ENCODE results near the gene CHM.
"Not testable (repeated sequence)": the region's sequence is repeated elsewhere in the genome, so short reads cannot be mapped to it uniquely, and the experiment has no call there.

Gene CHM

DNA sequence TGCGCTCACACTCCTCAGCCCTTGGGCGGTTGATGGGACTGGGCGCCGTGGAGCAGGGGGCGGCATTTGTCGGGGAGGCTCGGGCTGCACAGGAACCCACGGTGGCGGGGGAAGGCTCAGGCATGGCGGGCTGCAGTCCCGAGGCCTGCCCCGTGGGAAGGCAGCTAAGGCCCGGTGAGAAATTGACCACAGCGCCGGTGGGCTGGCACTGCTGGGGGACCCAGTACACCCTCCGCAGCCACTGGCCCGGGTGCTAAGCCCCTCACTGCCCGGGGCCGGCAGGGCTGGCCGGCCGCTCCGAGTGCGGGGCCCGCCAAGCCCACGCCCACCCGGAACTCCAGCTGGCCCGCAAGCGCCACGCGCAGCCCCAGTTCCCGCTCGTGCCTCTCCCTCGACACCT lies 75.0 kb downstream of the CHM start:
- peaks cover 0 to 24% (median 3%) of the 10 kb centered on the region in 5 donors for H3K36me3 ChIP-seq (ENCODE audit: control insufficient read depth in 5 of 5, insufficient read depth in 5 of 5, low read length in 5 of 5)
- H3K4me1 ChIP-seq (ENCODE audit: control insufficient read depth in 5 of 5, insufficient read depth in 5 of 5, low read length in 5 of 5); H3K9me3 ChIP-seq (ENCODE audit: control insufficient read depth in 5 of 5, low read length in 5 of 5); H3K4me3 ChIP-seq (ENCODE audit: low read depth in 1 of 5, low read length in 5 of 5); H3K27me3 ChIP-seq (ENCODE audit: control insufficient read depth in 5 of 5, insufficient read depth in 4 of 5, low read length in 5 of 5); H3K27ac ChIP-seq (ENCODE audit: low read depth, low read length); H3K9ac ChIP-seq (ENCODE audit: low read length in 5 of 5): not testable (repeated sequence)

DNA sequence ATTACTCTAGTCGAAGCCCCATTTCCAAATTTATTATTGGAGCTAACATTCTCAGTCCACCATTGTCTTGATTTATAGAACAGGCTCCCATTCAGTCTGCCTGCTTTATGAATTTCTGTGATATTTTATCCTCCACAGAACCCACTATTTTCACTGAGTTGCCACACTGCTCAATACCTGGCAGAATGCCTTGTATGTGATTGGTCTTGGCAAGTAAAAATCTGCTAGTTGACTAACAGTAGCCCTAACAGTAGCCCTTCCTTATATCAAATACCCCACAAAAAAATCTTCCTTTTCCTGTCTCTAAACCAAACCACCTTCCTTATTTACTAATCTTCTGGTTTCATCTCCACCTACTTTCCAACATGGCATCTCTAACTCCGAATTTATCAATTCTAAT lies 82.6 kb downstream of the CHM start:
- Histone ChIP-seq H3K4me3 (ENCODE audit: low read depth in 1 of 5, low read length in 5 of 5) (no peak overlapping the region), H3K9me3 (ENCODE audit: control insufficient read depth in 5 of 5, low read length in 5 of 5) (no peaks in the 10 kb centered on the region), H3K27me3 (ENCODE audit: control insufficient read depth in 5 of 5, insufficient read depth in 4 of 5, low read length in 5 of 5) (no peaks in the 10 kb centered on the region), H3K9ac (ENCODE audit: low read length in 5 of 5) (no peak overlapping the region), H3K27ac (ENCODE audit: low read depth, low read length) (no peak overlapping the region), H3K4me1 (ENCODE audit: control insufficient read depth in 5 of 5, insufficient read depth in 5 of 5, low read length in 5 of 5) (peaks cover 0 to 7% (median 3%) of the 10 kb centered on the region in 5 donors), H3K36me3 (ENCODE audit: control insufficient read depth in 5 of 5, insufficient read depth in 5 of 5, low read length in 5 of 5) (peaks cover 0 to 4% (median under 1%) of the 10 kb centered on the region in 5 donors)

DNA sequence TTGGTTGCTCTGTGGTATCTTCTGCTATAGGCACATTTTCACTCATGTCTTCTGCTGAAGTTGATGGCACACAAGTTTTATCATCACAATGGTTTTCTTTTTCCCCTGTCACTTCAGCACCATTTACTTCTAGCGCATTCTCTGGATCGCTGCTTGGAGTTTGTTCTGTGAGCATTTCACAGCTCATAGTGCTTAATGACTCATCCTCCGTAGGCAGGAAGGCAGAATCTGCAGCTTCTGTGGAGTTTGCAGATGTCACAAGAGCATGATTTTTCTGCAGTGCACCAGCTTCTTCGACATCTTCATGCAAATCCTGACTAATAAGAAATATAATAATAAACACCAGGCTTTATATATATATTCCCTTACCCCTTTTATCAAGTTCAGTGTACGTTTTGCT lies 83.6 kb downstream of the CHM start:
- no peak overlapping the region for H3K9ac ChIP-seq (ENCODE audit: low read length in 5 of 5)
- peaks cover 0 to 7% (median 3%) of the 10 kb centered on the region in 5 donors for H3K4me1 ChIP-seq (ENCODE audit: control insufficient read depth in 5 of 5, insufficient read depth in 5 of 5, low read length in 5 of 5)
- H3K27me3 ChIP-seq (ENCODE audit: control insufficient read depth in 5 of 5, insufficient read depth in 4 of 5, low read length in 5 of 5) = no peaks in the 10 kb centered on the region

DNA sequence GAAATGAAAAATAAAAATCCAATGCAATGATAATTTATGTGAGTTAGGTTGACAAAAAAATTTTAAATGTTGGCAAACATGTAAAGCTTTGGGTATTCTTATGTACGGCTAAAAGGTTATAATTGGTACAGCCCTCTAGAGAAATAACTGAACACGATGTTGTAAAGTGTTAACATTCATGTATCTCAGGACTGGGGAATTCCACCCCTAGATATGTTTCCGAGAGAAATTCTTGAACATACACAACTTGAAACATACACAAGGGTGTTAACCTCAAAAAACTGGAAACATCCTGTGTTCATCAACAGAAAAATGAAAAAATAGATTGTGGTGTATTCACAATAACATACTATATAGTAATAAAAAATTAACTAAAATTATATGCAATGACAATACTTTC lies 91.8 kb downstream of the CHM start:
- peaks cover 9 to 22% (median 19%) of the 10 kb centered on the region in 5 donors for H3K36me3 ChIP-seq (ENCODE audit: control insufficient read depth in 5 of 5, insufficient read depth in 5 of 5, low read length in 5 of 5)
- no peak overlapping the region for H3K4me3 ChIP-seq (ENCODE audit: low read depth in 1 of 5, low read length in 5 of 5)
- no peak overlapping the region for H3K9ac ChIP-seq (ENCODE audit: low read length in 5 of 5)
- H3K9me3 ChIP-seq (ENCODE audit: control insufficient read depth in 5 of 5, low read length in 5 of 5) = peaks cover 0 to 13% (median 0%) of the 10 kb centered on the region in 5 donors
- no peak overlapping the region for H3K27ac ChIP-seq (ENCODE audit: low read depth, low read length)
- peaks cover 0 to 4% (median 0%) of the 10 kb centered on the region in 5 donors for H3K27me3 ChIP-seq (ENCODE audit: control insufficient read depth in 5 of 5, insufficient read depth in 4 of 5, low read length in 5 of 5)
- H3K4me1 ChIP-seq (ENCODE audit: control insufficient read depth in 5 of 5, insufficient read depth in 5 of 5, low read length in 5 of 5) = no peaks in the 10 kb centered on the region

More for the DNA sequence above, 83.6 kb downstream of the CHM start:
- Histone ChIP-seq H3K4me3 (ENCODE audit: low read depth in 1 of 5, low read length in 5 of 5) (no peak overlapping the region), H3K36me3 (ENCODE audit: control insufficient read depth in 5 of 5, insufficient read depth in 5 of 5, low read length in 5 of 5) (peaks cover 0 to 4% (median 0%) of the 10 kb centered on the region in 5 donors), H3K27ac (ENCODE audit: low read depth, low read length) (no peak overlapping the region), H3K9me3 (ENCODE audit: control insufficient read depth in 5 of 5, low read length in 5 of 5) (no peaks in the 10 kb centered on the region)

DNA sequence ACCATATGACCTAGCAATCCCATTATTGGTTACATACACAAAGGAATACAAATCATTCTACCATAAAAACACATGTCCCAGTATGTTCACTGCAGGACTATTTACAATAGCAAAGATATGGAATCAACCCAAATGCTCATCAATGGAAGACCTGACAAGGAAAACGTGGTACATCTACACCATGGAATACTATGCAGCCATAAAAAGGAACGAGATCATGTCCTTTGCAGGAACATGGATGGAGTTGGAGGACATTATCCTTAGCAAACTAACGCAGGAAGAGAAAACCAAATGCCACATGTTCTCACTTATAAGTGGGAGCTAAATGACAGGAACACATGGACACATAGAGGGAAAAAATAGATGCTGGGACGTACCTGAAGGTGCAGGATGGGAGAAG lies 102.6 kb downstream of the CHM start:
- H3K27me3 ChIP-seq (ENCODE audit: control insufficient read depth in 5 of 5, insufficient read depth in 4 of 5, low read length in 5 of 5); H3K4me1 ChIP-seq (ENCODE audit: control insufficient read depth in 5 of 5, insufficient read depth in 5 of 5, low read length in 5 of 5); H3K9ac ChIP-seq (ENCODE audit: low read length in 5 of 5); H3K4me3 ChIP-seq (ENCODE audit: low read depth in 1 of 5, low read length in 5 of 5); H3K27ac ChIP-seq (ENCODE audit: low read depth, low read length): not testable (repeated sequence)
- H3K36me3 ChIP-seq (ENCODE audit: control insufficient read depth in 5 of 5, insufficient read depth in 5 of 5, low read length in 5 of 5) = peaks cover 5 to 14% (median 11%) of the 10 kb centered on the region in 5 donors
- H3K9me3 ChIP-seq (ENCODE audit: control insufficient read depth in 5 of 5, low read length in 5 of 5) = peaks cover 0 to 20% (median 12%) of the 10 kb centered on the region in 5 donors

DNA sequence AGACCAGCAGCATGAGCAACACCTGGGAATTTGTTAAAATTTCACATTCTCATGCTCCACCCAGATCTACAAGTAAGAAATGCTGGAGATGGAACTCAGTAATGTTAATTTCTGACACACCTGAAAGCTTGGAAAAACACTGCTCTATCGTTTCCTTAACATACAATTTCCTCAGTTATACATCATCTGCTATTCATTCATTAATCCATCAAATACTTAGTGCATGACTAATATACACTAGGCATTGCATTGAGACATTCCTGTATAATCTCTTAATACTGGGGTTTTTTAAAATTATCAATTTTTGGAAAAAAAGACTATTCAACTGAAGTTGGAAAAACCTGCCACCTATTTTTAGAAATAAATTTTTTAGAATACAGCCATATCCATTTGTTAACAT lies 106.1 kb downstream of the CHM start:
- H3K9me3 ChIP-seq (ENCODE audit: control insufficient read depth in 5 of 5, low read length in 5 of 5) = peaks cover 0 to 16% (median 7%) of the 10 kb centered on the region in 5 donors
- H3K36me3 ChIP-seq (ENCODE audit: control insufficient read depth in 5 of 5, insufficient read depth in 5 of 5, low read length in 5 of 5) = peaks cover 2 to 11% (median 5%) of the 10 kb centered on the region in 5 donors
- H3K4me1 ChIP-seq (ENCODE audit: control insufficient read depth in 5 of 5, insufficient read depth in 5 of 5, low read length in 5 of 5) = no peaks in the 10 kb centered on the region
- H3K27me3 ChIP-seq (ENCODE audit: control insufficient read depth in 5 of 5, insufficient read depth in 4 of 5, low read length in 5 of 5) = peaks cover 0 to 2% (median 0%) of the 10 kb centered on the region in 5 donors
- no peak overlapping the region for H3K27ac ChIP-seq (ENCODE audit: low read depth, low read length)
- no peak overlapping the region for H3K4me3 ChIP-seq (ENCODE audit: low read depth in 1 of 5, low read length in 5 of 5)
- no peak overlapping the region for H3K9ac ChIP-seq (ENCODE audit: low read length in 5 of 5)

DNA sequence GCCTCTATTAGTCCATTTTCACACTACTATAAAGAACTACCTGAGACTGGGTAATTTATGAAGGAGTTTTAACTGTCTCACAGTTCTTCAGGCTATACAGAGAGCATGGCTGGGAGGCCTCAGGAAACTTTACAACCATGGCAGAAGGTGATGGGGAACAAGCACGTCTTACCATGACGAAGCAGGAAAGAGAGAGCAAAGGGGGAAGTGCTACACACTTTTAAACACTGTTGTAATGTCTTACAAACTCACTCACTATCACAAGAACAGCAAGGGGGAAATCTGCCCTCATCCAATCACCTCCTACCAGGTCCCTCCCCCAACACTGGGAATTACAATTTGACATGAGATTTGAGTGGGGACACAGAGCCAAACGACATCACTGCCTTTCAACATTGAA lies 107.4 kb downstream of the CHM start:
- not testable (repeated sequence) for H3K4me1 ChIP-seq (ENCODE audit: control insufficient read depth in 5 of 5, insufficient read depth in 5 of 5, low read length in 5 of 5); H3K27ac ChIP-seq (ENCODE audit: low read depth, low read length); H3K36me3 ChIP-seq (ENCODE audit: control insufficient read depth in 5 of 5, insufficient read depth in 5 of 5, low read length in 5 of 5); H3K9ac ChIP-seq (ENCODE audit: low read length in 5 of 5); H3K9me3 ChIP-seq (ENCODE audit: control insufficient read depth in 5 of 5, low read length in 5 of 5); H3K27me3 ChIP-seq (ENCODE audit: control insufficient read depth in 5 of 5, insufficient read depth in 4 of 5, low read length in 5 of 5); H3K4me3 ChIP-seq (ENCODE audit: low read depth in 1 of 5, low read length in 5 of 5)

DNA sequence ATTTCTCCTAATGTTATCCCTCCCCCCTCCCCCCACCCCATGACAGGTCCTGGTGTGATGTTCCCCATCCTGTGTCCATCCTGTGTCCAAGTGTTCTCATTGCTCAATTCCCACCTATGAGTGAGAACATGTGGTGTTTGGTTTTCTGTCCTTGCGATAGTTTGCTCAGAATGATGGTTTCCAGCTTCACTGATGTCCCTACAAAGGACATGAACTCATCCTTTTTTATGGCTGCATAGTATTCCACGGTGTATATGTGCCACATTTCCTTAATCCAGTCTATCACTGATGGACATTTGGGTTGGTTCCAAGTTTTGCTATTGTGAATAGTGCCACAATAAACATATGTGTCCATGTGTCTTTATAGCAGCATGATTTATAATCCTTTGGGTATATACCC lies 113.0 kb downstream of the CHM start:
- not testable (repeated sequence) for H3K4me3 ChIP-seq (ENCODE audit: low read depth in 1 of 5, low read length in 5 of 5); H3K4me1 ChIP-seq (ENCODE audit: control insufficient read depth in 5 of 5, insufficient read depth in 5 of 5, low read length in 5 of 5); H3K36me3 ChIP-seq (ENCODE audit: control insufficient read depth in 5 of 5, insufficient read depth in 5 of 5, low read length in 5 of 5); H3K27me3 ChIP-seq (ENCODE audit: control insufficient read depth in 5 of 5, insufficient read depth in 4 of 5, low read length in 5 of 5); H3K9ac ChIP-seq (ENCODE audit: low read length in 5 of 5); H3K9me3 ChIP-seq (ENCODE audit: control insufficient read depth in 5 of 5, low read length in 5 of 5); H3K27ac ChIP-seq (ENCODE audit: low read depth, low read length)

DNA sequence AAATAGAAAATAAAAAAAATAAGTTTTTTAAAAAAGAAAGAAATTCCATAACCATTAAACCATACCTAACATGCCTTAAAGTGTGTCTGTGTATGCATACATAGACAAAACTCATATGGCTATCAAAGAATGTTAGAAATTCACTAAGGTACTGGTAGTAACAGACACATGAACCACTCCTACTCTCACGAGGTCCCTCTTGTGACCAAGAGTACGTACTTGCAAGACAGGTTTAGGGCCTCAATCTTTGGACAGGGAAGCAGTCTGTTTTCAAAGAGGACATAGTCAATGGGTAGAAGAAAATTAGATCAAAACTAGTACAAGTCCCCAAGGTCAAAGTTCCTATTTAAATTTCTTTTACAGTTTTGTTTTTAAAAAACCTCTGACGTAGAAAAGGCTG lies 117.3 kb downstream of the CHM start:
- Histone ChIP-seq H3K4me3 (ENCODE audit: low read depth in 1 of 5, low read length in 5 of 5) (no peak overlapping the region), H3K4me1 (ENCODE audit: control insufficient read depth in 5 of 5, insufficient read depth in 5 of 5, low read length in 5 of 5) (peaks cover 0 to 5% (median 0%) of the 10 kb centered on the region in 5 donors), H3K9me3 (ENCODE audit: control insufficient read depth in 5 of 5, low read length in 5 of 5) (no peaks in the 10 kb centered on the region), H3K9ac (ENCODE audit: low read length in 5 of 5) (no peak overlapping the region), H3K27ac (ENCODE audit: low read depth, low read length) (no peak overlapping the region), H3K36me3 (ENCODE audit: control insufficient read depth in 5 of 5, insufficient read depth in 5 of 5, low read length in 5 of 5) (no peaks in the 10 kb centered on the region), H3K27me3 (ENCODE audit: control insufficient read depth in 5 of 5, insufficient read depth in 4 of 5, low read length in 5 of 5) (no peaks in the 10 kb centered on the region)

DNA sequence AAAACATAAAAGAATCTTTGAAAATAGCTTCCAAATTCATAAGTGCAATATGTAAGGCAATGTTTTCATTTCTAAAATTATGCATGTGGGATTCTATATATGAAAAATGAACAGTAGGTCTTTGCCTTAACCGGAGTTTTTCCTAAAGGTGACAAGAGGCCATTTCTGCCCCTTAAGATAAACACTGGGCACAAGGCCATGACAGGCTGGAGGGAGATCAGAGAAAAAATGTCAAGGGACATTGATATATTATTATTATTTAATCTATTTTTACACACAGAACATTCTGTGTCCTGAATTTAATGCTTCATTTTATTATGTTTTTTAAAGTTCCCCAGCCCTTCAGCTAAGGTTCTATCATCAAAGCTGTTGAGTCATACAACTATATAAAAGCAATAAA lies 118.8 kb downstream of the CHM start:
- Histone ChIP-seq H3K9ac (ENCODE audit: low read length in 5 of 5) (no peak overlapping the region), H3K4me1 (ENCODE audit: control insufficient read depth in 5 of 5, insufficient read depth in 5 of 5, low read length in 5 of 5) (peaks cover 0 to 5% (median 0%) of the 10 kb centered on the region in 5 donors), H3K9me3 (ENCODE audit: control insufficient read depth in 5 of 5, low read length in 5 of 5) (no peaks in the 10 kb centered on the region), H3K4me3 (ENCODE audit: low read depth in 1 of 5, low read length in 5 of 5) (no peak overlapping the region), H3K36me3 (ENCODE audit: control insufficient read depth in 5 of 5, insufficient read depth in 5 of 5, low read length in 5 of 5) (no peaks in the 10 kb centered on the region), H3K27ac (ENCODE audit: low read depth, low read length) (no peak overlapping the region), H3K27me3 (ENCODE audit: control insufficient read depth in 5 of 5, insufficient read depth in 4 of 5, low read length in 5 of 5) (no peaks in the 10 kb centered on the region)

DNA sequence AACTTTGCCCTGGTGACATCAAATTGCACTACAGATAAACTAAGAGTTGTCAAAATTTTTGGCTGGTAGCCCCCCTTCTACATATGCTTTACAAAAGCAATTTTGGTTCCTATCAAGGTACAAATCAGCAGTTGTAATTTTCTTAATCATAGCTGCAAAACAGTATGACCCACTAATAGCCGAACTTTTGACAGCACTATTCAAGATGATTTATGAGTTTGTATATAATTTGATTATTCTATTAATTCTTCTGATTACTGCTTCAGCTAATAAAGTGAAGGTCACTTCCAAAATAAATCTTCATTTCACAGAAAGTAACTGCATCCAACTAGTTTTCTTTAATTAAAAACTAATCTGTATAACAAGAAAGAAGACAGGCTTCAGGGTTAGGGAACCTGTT lies 119.6 kb downstream of the CHM start:
- Histone ChIP-seq H3K9me3 (ENCODE audit: control insufficient read depth in 5 of 5, low read length in 5 of 5) (no peaks in the 10 kb centered on the region), H3K27me3 (ENCODE audit: control insufficient read depth in 5 of 5, insufficient read depth in 4 of 5, low read length in 5 of 5) (no peaks in the 10 kb centered on the region), H3K4me3 (ENCODE audit: low read depth in 1 of 5, low read length in 5 of 5) (no peak overlapping the region), H3K9ac (ENCODE audit: low read length in 5 of 5) (no peak overlapping the region), H3K4me1 (ENCODE audit: control insufficient read depth in 5 of 5, insufficient read depth in 5 of 5, low read length in 5 of 5) (peaks cover 0 to 5% (median 0%) of the 10 kb centered on the region in 5 donors), H3K36me3 (ENCODE audit: control insufficient read depth in 5 of 5, insufficient read depth in 5 of 5, low read length in 5 of 5) (no peaks in the 10 kb centered on the region), H3K27ac (ENCODE audit: low read depth, low read length) (no peak overlapping the region)

Data from subcutaneous abdominal adipose tissue (tissue), 5 donors.